ENCODE measurements around the gene SH3PXD2B.

DNA sequence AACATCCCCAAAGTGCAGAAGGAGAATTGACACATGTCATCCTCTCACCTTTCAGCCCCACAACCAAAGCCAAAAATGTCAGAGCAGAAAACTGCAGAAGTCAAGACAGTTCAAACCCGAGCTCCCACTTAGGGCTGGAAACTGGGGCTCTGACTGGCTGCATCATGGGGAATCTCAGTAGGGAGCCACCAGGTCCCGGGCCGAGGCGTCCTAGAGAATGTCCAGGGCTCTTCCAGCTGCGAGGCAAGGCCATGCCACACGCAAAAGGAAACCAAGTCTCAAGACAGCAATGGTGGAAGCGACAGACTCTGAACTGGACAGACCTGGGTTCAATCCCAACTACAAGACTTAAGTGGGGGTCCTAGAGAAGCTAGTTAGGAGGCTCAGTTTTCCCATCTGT lies 13.8 kb downstream of the SH3PXD2B start:
- TF ChIP-seq, protein P1, sequence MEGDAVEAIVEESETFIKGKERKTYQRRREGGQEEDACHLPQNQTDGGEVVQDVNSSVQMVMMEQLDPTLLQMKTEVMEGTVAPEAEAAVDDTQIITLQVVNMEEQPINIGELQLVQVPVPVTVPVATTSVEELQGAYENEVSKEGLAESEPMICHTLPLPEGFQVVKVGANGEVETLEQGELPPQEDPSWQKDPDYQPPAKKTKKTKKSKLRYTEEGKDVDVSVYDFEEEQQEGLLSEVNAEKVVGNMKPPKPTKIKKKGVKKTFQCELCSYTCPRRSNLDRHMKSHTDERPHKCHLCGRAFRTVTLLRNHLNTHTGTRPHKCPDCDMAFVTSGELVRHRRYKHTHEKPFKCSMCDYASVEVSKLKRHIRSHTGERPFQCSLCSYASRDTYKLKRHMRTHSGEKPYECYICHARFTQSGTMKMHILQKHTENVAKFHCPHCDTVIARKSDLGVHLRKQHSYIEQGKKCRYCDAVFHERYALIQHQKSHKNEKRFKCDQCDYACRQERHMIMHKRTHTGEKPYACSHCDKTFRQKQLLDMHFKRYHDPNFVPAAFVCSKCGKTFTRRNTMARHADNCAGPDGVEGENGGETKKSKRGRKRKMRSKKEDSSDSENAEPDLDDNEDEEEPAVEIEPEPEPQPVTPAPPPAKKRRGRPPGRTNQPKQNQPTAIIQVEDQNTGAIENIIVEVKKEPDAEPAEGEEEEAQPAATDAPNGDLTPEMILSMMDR (IDR thresholded peaks at IDR 0.05; ENCODE audit: low read depth, low read length, poor library complexity, severe bottlenecking) = no peak
- no peak for TF ChIP-seq EZH2phosphoT487 (IDR thresholded peaks at IDR 0.05; ENCODE audit: borderline replicate concordance, low read length)
